Raji (cell line): ENCODE results near the gene DDB1.

Experiments used
- POLR2A ChIP-seq: IDR thresholded peaks from 2 replicates; pipeline ENCODE4 v1.6.1; 2011; ENCODE audit warnings: low read depth, low read length, control low read depth; ENCODE audit not compliant: insufficient read depth

DDB1 gene

GRCh38 chr11:61303725-61304124, 29.2 kb downstream of the DDB1 start:
- no peak for TF ChIP-seq POLR2A

GRCh38 chr11:61302550-61302949, 30.4 kb downstream of the DDB1 start:
- no peak for TF ChIP-seq POLR2A

GRCh38 chr11:61298663-61299244, 34.2 kb downstream of the DDB1 start:
- TF ChIP-seq POLR2A, result no peak

- TF ChIP-seq POLR2A, result no peak
Measured at GRCh38 chr11:61297746-61298145, 35.2 kb downstream of the DDB1 start.

- TF ChIP-seq POLR2A, result no peak
Measured at GRCh38 chr11:61297341-61297740, 35.6 kb downstream of the DDB1 start.

- TF ChIP-seq POLR2A, result no peak
Measured at GRCh38 chr11:61295596-61295926, 37.3 kb downstream of the DDB1 start.

- peak; percentile 68 for TF ChIP-seq POLR2A
Measured at GRCh38 chr11:61294717-61295595, 37.9 kb downstream of the DDB1 start, which contains the start of gene VWCE. VWCE (minus strand) TSS chr11:61295316; CDS start chr11:61295037, 279 bp downstream.

GRCh38 chr11:61293867-61294716, 38.8 kb downstream of the DDB1 start:
- no peak for TF ChIP-seq POLR2A

GRCh38 chr11:61292356-61292755, 40.5 kb downstream of the DDB1 start:
- no peak for TF ChIP-seq POLR2A

- TF ChIP-seq POLR2A, result no peak
Measured at GRCh38 chr11:61290905-61291690, 41.8 kb downstream of the DDB1 start.

- no peak for TF ChIP-seq POLR2A
Measured at GRCh38 chr11:61287338-61287977, 45.4 kb downstream of the DDB1 start.

- TF ChIP-seq POLR2A, result no peak
Measured at GRCh38 chr11:61283613-61284012, 49.3 kb downstream of the DDB1 start.

GRCh38 chr11:61281581-61282250, 51.2 kb downstream of the DDB1 start:
- TF ChIP-seq POLR2A, result no peak
